Activated T-helper 9 cell treated with anti-CD3 and anti-CD28 coated beads, Interleukin-2, amount 50 U/mL, for 16 hours (primary cell): ENCODE data around the gene ABCC5.

ENCODE experiments used
- DNase-seq: peaks from one replicate; pipeline ENCODE4 v3.0.0-alpha.2; 2020; ENCODE audit warnings: low read depth

Gene ABCC5

DNA sequence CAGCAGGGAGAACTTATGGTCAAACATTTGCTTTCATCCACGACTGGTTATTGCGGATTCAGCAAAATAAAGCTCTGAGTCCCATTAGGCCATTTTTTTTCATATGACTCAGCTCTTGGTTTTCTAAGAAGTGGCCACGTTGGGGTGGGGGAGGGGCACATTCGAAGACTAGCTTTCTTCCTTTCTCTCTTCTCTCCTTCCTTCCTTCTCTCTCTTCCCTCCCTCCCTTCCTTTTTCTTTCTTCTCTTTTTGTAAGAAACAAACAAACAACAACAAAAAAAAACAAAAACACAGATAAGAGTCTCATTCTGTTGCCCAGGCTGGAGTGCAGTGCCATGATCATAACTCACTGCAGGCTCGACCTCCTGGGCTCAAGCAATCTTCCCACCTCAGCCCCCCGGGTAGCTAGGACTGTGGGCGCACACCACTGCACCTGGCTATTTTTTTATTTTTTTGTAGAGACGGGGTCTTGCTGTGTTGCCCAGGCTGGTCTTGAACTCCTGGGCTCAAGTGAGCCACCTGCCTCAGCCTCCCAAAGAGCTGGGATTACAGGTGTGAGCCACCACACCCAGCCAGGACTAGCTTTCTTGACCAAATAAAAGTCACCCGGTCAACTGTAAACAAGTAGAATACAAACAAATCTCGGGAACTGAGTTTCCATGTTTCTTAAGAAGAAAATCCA is 41.6 kb downstream of the ABCC5 start:
- DNase-seq: no peak

DNA sequence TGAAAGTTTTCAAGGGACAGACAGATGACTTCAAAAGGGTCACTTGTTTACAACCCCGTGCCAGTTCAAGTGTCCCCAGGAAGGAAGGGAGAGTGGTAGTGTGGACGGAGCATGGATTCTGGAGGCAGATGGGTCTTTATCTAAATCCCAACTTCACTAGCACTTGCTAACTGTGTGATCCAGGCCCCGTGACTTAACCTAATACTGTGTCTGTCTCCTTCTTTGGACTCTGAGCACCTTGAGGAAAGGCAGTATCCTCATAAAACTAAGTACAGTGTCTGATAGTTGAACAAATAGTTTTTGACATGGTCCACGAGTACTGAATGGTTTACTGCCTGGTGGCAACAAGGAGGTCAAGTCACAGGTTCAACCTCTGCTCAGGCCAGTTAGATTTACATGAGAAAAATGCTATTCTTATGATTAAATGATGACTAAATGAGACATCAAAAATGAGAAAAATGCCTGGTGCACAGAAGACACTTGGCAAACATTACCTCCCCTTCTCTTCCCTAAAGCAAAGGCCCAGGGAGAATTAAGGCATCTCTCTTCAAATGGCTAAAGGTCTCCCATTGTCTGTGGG is 48.9 kb downstream of the ABCC5 start:
- no peak for DNase-seq

DNA sequence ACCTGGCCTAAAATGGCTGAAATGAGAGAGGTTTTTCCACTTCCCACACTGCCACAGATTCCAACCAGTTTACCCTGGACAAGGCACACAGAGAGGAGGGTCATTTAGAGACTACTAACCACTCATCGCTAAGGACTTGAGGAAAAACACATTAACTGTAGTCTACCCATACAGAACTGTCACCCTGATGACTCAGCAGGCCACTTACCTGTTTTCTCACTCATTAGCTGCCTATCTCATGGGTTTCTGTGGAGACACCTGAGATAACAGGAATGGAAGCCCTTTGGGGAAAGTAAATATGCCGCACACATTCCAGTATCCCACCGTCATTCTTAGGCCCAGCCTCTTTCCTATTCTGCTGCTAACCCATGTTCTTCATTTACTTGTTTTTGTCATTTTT is 50.0 kb downstream of the ABCC5 start:
- no peak for DNase-seq

DNA sequence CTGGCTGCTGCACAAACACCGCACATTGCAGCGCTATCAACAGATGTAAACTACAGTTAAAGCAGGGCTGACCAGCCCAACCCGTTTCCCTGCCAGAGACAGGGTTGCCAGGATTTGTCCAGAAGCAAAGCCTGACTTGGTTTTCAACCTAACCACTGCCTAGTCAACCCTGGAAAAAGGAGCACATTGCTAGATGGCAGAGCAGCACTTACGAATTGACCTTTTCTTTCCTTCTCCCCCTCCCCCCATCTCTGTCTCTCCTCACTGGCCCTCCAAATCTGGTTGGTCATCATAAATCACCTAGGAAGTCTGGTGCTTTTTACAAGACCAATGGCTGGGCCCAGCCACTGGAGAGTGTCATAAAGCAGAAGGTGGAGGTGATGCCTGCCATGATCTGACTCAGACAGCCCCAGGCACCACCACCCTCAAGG is 51.3 kb downstream of the ABCC5 start:
- no peak for DNase-seq

DNA sequence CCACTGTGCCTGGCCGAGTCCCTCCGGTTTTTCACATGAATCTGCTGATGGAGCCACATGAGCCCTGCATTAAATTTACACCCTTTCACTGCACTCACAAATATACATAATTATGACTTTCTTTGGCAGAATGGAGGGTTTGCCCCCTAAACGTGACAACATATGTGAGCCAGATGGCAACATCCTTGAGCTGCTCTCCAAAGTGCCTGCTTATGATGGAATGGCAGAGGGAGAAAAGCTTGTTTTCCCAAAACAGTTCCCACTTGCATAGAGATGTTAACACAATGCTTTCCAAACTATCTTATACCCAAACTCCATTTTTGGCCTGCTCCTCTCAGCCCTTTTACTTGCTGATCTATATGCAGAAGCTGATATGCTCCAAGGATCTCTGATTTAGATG is 54.9 kb downstream of the ABCC5 start:
- no peak for DNase-seq

DNA sequence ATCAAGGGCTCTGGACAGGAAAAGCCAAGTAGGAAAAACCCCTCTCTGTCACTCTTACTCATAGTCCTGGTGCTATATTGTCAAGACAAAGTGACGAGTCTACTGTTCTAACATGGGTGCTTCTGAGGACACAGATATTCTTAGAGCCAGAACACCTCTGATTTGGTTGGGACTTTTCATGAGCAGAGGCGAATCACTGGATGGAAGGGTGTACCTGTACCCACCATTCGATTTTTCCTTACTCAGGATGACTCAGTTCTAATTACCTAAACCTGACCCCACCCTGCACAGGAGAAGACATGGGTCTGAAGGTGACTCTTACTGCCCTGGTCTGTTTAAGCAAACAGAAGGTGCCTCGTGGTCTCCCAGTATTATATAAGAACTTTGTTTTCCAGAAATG is 58.5 kb downstream of the ABCC5 start:
- no peak for DNase-seq

DNA sequence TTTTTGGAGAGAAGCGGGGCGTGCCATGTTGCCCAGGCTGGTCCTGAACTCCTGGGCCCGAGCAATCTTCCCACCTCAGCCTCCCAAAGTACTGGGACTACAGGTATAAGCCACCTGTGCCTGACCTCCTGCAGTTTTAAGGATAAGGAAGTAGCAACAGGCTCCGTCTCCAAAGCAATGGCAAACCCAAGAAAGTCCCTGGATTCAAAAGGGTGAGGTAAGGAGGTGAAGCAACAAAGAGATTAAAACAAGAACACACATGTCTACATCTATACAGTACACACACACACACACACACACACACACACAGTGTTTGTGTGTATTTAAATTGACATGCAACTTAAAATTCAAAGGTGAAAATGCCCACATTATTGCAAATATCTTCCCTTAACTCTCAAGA is 58.9 kb downstream of the ABCC5 start:
- no peak for DNase-seq

DNA sequence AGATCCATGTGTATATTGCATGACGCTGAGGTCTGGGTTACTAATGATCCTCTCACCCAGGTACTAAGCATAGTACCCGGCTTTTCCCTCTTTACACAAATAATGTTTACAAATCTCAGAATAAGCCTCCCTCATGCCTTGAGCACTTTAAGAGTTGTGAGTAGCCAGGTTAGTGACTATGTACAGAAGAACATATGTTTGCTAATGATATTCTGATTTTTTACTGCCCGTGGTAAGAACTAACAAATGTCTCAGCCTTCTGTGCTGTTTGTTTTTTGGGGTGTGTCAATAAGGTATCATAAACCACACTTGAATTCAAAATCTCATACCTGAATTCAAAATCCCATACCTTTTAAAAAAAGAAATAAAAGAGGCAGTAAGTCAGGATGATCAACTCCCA is 59.5 kb downstream of the ABCC5 start:
- no peak for DNase-seq

DNA sequence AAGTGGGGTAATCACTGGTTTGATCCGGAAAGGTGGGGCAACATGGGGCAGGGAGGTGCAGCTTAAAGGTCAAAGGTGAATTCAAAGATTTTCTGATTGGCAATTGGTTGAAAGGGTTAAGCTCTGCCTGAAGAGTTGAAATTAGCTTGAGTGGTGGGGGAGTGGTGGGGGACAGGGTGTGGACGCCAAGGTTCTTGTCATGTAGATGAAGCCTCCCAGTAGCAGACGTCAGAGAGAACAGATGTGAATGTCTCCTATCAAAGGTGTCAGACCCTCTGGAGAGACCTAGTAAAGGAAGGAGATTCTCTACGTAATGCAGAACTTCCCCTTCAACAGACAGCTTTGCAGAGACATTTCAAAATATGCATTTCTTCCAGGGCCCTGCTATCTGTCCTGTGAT is 62.8 kb downstream of the ABCC5 start:
- DNase-seq: no peak

DNA sequence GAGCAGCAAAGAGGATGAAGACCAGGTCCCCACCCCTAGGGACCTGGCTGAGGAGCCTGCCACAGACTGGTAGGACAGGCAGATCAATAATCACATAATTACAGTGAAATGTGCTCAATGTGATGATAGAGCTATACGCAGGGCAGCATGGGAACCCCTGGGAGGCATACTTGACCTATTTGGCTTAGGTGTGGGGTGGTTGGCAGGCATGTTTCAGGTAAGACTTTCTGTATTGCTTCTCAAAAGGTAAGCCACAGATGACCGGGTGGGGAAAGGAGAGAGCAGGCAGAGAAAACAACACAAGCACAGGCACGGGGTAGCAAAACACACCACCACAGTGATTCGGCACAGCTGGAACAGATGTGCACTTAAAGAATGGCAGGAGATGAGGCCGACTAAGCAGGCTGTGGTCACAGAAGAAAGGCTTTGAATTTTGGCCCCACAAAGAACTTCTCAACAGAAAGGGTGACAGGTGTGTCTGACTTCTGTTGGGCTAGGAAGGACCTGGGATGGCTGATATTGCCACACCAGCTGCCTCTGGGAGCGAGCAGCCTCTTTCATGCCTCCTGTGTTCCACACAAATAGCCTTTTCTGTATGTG is 64.1 kb downstream of the ABCC5 start:
- no peak for DNase-seq

DNA sequence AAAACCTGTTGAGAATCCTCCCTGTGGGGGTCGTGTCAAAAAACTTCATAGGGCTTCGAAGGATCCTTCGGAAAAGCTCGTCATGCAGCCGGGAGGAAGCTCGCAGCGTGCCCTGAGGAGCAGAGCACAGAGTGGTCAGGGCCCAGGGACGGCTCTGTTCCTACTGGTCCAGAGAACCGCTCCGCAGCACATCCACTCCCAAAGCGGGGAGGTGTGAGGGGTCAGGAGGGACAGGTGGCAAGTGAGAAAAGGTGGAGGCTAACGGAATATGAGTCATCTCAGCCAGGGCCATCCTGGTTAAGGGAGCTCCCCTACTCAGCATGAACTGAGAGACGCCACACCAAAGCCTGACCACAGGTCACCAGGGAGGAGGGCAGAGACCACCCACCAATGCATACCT is 66.2 kb downstream of the ABCC5 start:
- no peak for DNase-seq

DNA sequence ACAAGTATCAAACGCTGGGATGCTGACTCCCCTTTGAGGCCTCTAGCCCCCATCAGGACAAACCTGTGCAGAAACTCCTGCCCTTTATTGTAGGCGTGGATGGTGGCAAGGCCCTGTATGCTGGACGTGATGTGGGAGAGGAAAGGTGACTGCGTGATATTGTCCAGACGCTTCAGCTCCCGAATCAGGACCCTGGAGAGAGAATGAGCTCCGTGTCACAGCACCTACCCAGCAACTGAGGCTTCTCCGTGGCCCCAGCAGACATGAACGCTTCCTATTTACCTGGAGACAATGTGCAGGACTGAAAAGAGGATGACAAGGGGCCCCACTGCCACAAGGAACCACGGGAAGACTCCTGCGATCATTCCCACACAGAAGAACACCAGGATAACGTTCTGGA is 68.0 kb downstream of the ABCC5 start:
- DNase-seq: no peak

DNA sequence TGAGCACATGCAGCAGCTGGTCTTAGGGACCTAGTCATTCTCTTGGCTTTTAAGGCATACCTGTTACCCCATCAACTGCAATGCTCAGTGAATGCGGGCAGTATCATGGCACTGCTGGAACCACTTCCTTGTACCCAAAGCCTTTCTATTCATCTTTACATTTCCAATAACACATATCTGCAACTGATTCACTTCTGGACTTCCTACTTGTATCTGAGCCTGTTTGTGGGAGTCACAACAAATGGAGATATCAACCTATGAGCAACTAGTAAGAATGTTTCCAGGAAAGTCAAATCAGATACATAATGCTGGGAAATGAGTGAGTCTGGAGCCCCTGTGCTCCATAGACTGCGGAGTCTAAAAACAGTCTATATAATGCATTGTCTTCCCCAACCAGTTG is 71.6 kb downstream of the ABCC5 start:
- DNase-seq: no peak

DNA sequence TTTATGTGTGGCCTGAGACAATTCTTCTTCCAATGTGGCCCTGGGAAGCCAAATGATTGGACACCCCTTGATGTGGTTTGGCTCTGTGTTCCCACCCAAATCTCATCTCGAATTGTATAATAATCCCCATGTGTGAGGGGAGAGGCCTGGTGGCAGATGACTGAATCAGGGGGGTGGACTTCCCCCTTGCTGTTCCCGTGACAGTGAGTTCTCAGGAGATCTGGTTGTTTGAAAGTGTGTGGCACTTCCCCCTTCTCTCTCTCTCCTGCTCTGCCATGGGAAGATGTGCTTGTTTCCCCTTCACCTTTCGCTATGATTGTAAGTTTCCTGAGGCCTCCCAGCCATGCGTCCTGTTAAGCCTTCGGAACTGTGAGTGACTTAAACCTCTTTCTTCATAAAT is 72.9 kb downstream of the ABCC5 start:
- DNase-seq: no peak

DNA sequence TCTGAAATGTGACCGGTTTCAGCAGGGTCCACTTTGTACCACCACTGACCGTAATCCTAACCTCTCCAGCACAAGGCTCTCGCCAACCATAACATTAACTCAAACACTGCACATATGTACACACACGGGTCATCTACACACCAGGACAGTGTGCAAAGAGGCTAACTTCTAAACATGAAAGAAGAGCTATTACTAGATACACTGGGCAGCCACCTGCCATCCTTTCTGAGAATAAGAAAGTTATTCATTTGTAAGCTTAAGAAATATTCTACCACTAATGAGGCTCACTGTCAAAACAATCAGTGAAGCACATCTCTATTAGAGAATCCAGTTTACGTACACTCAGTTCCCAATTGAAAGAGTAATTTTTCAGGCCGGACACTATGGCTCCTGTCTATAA is 73.9 kb downstream of the ABCC5 start:
- no peak for DNase-seq

DNA sequence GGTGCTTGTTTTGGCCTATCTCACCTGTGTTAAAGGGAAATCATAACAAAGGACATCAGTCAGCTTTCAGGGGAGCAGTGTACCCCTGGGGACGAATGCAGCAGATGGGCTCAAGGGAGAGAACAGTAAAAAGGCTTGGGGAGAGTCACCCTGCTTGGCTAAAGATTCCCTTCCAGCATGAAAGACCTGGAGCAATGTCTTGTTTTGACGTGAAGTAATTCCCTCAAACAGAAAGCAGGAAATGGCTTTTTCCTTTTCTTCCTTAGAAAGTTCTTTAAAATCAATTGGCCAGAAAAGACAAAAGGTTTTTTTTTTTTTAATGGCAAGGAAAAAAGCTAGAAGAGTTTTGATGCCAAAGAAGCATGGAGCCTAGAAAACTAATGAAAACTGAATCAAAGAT is 76.5 kb downstream of the ABCC5 start:
- no peak for DNase-seq

DNA sequence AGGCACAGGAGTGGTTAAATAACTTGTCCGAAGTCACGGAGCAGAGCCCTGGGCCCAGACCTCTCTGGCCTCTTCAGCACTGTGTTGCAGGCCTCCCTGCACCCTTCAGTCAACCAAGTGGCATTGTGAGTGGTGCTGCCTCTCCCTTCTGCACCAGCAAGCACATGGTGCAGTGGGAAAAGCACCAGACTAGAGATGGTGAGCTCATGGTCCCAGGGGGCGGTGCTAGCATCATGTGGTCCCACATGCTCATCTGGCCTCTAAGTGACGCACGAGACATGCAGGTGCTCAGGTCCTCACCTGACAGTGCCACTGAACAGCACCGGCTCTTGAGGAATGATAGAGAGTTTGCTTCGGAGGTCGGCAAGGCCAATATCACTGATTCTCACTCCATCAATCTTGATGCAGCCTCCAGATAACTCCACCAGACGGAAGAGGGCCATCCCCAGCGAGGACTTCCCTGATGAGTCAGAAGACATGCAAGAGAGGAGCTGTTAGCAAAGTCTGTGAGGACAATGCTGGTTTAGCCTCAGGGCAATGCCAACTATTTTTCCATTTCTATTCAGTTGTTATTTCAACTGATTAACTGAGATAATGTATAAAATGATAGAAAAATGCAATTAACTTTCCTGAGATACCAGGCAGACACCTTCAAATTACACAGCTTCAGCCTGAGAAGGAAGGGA is 79.9 kb downstream of the ABCC5 start:
- no peak for DNase-seq

DNA sequence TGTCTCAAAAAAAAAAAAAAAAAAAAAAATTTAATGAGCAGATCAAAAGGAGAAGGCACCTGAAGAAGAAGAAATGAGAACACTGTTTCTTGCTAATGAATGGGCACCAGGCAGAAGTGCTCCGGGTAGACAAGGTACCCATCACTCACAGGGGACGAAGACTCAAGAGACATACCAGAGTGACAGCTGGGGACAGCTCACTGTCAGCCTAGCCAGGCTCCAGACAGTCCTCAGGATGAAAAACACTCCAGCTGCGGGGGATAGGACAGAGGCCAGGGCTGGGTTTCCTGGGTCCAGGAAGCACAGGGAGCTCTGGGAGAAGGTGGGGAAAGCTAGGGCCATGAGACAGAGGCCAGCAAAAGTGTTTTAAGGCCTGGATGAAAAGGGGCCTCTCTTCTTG is 84.5 kb downstream of the ABCC5 start:
- DNase-seq: no peak

DNA sequence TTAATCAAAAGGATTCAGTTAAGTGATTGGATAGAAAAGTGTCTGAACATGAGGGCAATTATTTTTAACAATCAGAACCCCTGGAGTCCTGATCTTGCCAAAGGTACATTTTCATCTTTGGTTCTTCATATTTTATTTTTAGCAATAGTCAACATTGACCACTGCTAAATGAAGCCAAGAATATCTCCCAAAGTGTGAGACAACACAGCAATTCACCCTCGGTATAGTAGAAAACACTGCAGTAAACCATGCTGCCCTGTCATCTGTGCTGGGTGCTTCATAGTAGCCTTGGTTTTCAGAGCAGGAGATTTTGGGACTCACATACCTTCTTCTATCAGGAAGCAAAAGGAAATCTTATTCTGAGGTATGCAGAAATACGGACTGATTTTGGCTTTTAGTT is 85.8 kb downstream of the ABCC5 start:
- no peak for DNase-seq

DNA sequence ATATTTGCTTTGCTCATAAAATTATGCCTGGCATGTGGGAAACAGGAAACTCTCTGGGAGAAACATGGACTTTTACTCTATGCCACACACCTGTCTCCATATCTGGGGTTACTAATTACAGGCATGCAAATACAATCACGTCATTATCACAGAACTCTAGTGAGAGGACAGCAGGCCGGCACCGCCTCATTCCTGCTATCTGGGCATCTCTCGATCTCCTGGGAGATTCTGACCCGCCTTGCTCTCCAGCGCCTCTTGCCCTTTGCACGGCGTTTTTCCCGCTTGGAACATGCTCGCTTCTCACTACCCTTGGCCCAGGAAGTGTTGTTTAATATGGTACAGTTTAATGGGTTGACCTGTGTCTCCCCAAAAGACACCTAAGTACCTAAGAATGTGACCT is 87.6 kb downstream of the ABCC5 start:
- no peak for DNase-seq

DNA sequence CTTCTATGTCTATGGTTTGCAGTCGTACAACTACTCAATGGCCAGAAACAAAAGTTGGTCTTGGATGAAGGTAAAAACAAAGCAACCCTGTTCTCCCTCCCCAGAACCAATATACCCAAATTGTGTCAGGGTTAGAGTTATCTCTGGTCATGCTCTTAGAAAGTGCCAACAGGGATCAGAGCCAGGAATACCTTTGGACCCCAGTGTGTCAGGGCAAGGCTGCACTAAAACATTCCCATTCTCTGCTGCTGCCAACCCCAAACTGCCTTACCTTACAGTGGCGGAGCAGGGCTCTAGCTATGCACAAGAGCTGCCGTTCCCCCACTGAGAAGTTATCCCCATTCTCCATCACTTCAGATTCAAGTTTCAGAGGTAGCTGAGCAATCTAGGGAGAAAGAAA is 90.6 kb downstream of the ABCC5 start:
- DNase-seq: no peak

DNA sequence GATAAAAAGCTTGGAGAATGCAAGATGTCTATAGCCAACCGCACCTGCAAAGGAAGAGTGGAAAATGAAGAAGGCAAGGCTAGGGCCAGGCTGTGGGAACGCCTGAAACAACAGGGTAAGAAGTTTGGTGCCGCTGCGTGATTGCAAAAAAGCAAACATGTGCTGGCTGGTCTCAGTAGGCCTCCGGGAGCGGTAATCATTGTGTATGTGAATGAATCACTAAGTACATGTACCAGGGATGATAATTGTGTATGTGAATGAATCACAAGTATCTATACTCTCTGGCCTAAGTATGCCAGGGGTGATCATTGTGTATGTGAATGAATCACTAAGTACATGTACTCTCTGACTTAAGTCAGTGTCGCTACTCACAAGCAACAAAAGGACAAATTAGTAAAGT is 92.7 kb downstream of the ABCC5 start:
- DNase-seq: no peak

DNA sequence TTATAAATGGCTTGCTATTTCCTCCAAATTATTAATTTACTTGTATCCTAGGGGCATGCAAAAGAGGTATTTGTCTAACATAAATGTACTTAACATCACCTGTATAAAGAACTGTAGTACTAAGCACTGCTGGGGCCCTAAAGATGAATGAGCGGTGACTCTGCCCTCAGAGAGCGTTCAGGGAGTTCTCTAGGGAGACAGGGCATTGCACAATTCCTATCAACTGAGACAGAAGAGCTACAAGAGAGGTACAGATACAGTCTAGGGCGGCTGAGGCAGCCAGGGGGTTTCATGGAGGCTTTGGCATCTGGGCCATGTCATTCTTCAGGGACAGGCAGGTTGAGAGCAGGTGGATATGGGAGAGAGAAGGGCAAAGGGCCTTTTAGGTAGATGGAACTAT is 93.1 kb downstream of the ABCC5 start:
- no peak for DNase-seq
